Lung (tissue), 12 donors: ENCODE results near the gene COL4A2. TPM values are rescaled to one million over a fixed set of nuclear protein-coding genes. Genes with fewer than 3 reads are reported as not detected.

Source experiments
- ATAC-seq: fragments of 200-7000 bp; cut with Tn5 transposase; one replicate; pipeline ENCODE4 v1.9.1; 2020; ENCODE audit warnings: moderate number of reproducible peaks; ENCODE audit not compliant: insufficient read depth, low FRiP score
- DNase-seq, 3 donors: peaks; one replicate each; pipeline ENCODE4 v3.0.0-alpha.2; 2013 to 2017
- H3K27ac ChIP-seq, 2 donors: one replicate each; pipeline ENCODE4 v1.5.1; 2013; ENCODE audit warnings: mild to moderate bottlenecking in 2 of 2, moderate library complexity in 2 of 2, control low read depth in 1 of 2, inconsistent platforms in 1 of 2, low read depth in 1 of 2, low read length in 1 of 2
- H3K27me3 ChIP-seq, 3 donors: one replicate each; pipeline ENCODE4 v1.5.1; 2013; ENCODE audit warnings: low read length in 2 of 3; ENCODE audit not compliant: control insufficient read depth in 3 of 3, insufficient read depth in 3 of 3
- H3K36me3 ChIP-seq, 4 donors: one replicate each; pipeline ENCODE4 v1.5.1; 2013; ENCODE audit warnings: low read length in 4 of 4, mild to moderate bottlenecking in 1 of 4, moderate library complexity in 1 of 4; ENCODE audit not compliant: control insufficient read depth in 4 of 4, insufficient read depth in 4 of 4
- H3K4me1 ChIP-seq, 5 donors: one replicate each; pipeline ENCODE4 v1.5.1; 2013; ENCODE audit warnings: low read length in 5 of 5, mild to moderate bottlenecking in 2 of 5, moderate library complexity in 1 of 5; ENCODE audit not compliant: control insufficient read depth in 5 of 5, insufficient read depth in 5 of 5
- H3K4me3 ChIP-seq: one replicate; pipeline ENCODE4 v1.5.1; 2013; ENCODE audit warnings: mild to moderate bottlenecking, control low read depth, moderate library complexity
- H3K9ac ChIP-seq, 2 donors: one replicate each; pipeline ENCODE4 v1.5.1; 2013; ENCODE audit warnings: low read length in 2 of 2, control low read depth in 1 of 2; ENCODE audit not compliant: insufficient read depth in 1 of 2
- H3K9me3 ChIP-seq, 4 donors: one replicate each; pipeline ENCODE4 v1.5.1; 2013; ENCODE audit warnings: low read length in 3 of 4, mild to moderate bottlenecking in 1 of 4, moderate library complexity in 1 of 4; ENCODE audit not compliant: control insufficient read depth in 4 of 4, insufficient read depth in 3 of 4
- WGBS, 2 donors: extraction: QIAGEN DNeasy Blood & Tissue Kit; methylation state at CpG; one replicate each; pipeline ENCODE4 v1.1.7; 2013; 5-methylcytosine and 5-hydroxymethylcytosine counted together
- polyA plus RNA-seq, 2 donors: library from polyadenylated mRNA; stranded (reverse); fragments of 200-250 nt; gene quantifications; one replicate each; pipeline ENCODE4 v1.2.1, GENCODE V29; 2013
- total RNA-seq, 2 donors: library from RNA; depleted of rRNA in 1 of 2; stranded (reverse); fragments of >200 nt in 1 of 2; gene quantifications; one replicate each; pipeline ENCODE4 v1.2.1, GENCODE V29; 2014 to 2021
- TF ChIP-seq, protein P1 (sequence below): IDR thresholded peaks from 2 replicates; pipeline ENCODE4 v1.5.1; 2012; ENCODE audit warnings: mild to moderate bottlenecking; ENCODE audit errors: control extremely low read depth, extremely low read depth
- donor health status: control.
- donor health status: control.
- donor health status: Bipolar disorder and iron deficiency.
- donor health status: healthy.
- donor health status: DM: yes; HTN: yes; CAD: no.

Gene COL4A2
- total and polyA plus RNA-seq, 4 donors: 169 to 627 (median 339) TPM

DNA sequence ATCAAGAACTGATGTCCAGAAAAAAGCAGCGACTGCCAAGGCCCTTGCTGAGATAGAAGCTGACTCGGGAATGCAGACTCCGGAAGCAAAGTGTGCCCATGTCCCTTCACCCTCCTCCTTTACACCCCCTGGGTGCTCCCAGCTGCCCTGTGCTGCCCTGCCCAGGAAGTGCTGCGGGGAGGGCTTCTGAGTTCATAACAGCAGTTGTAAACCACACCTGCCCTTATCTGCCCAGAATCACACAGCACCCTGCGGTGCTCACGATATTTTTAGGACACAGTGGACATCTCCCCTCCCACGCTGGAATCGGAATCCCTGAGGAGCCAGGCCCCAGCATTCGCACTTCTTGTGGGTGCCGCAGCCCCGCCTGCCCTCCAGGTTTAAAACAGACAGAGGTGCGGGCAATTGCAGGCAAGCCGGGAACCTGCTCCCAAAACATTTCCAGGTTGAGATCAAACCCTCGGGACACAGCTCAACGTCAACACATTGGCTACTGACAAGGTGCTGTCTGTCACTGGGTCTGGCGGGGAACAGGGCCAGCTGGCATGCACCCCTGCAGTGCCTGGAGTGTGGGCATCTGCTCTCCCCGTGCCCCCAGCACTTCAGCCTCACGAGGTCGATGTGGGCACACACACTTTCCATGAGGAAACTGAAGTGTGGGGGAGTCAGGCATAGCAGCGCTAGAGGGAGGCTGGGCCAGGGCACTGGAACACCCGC is 217.6 kb downstream of the COL4A2 start:
- ATAC-seq (no peak), DNase-seq (no peak)
- H3K9ac ChIP-seq: no peak overlapping the region
- WGBS, 2 donors: 33 to 39% methylated on average over 21 of the region's 21 CpGs
- no peaks in the 10 kb centered on the region for H3K27me3 ChIP-seq
- TF ChIP-seq, protein P1, sequence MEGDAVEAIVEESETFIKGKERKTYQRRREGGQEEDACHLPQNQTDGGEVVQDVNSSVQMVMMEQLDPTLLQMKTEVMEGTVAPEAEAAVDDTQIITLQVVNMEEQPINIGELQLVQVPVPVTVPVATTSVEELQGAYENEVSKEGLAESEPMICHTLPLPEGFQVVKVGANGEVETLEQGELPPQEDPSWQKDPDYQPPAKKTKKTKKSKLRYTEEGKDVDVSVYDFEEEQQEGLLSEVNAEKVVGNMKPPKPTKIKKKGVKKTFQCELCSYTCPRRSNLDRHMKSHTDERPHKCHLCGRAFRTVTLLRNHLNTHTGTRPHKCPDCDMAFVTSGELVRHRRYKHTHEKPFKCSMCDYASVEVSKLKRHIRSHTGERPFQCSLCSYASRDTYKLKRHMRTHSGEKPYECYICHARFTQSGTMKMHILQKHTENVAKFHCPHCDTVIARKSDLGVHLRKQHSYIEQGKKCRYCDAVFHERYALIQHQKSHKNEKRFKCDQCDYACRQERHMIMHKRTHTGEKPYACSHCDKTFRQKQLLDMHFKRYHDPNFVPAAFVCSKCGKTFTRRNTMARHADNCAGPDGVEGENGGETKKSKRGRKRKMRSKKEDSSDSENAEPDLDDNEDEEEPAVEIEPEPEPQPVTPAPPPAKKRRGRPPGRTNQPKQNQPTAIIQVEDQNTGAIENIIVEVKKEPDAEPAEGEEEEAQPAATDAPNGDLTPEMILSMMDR: no peak
- H3K27ac ChIP-seq: peak overlapping the region; percentile 21 to 49
- H3K4me3 ChIP-seq: no peak overlapping the region
- H3K9me3 ChIP-seq: no peaks in the 10 kb centered on the region
- peaks cover 0 to 9% (median 6%) of the 10 kb centered on the region in 4 donors for H3K36me3 ChIP-seq
- peaks cover 0 to 42% (median 9%) of the 10 kb centered on the region in 5 donors for H3K4me1 ChIP-seq

DNA sequence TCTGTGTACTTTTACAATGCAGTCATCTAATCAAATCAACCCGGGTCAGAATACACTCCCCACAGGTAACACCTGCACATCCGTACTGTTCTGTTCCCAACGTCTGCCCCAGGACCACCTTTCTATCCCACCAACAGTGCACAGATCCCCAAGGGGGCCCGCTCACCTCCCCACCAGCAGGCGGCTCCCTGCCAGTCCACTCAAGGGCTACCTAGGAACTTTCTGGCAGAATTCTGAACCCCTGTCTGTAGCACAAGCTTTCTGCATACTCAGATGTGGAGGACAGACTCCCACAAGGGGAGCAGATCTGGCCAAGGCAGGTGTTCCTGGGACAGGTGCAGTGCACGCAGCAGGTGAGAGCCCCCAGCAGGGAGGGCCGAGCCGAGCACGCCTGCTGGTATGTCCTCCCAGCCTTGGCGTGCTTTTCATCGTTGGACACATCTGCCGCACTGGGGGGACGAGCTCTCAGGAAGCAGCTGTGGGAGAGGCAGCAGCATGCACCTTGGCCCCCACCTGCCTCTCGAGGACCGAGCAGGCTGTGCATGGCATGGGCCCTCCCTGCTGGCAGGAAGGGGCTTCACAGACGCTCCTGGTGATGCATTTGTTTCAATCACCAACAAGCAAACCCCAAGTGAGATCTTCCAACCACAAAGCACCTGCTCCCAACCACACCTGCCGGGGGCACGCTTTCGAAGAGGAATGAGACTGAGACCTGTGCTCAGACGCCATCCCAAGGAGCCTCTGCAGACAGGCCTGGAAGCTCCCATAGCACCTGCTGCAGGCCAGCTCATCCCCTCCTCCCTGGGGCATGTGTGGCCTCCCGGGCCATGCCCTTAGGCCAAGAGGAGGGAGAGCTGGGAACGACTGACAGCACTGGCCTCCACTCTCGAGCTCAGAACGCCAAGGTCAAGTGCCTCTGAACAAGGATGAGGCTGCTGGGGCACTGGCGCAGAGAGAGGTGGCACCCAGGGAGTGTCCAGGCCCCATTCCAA is 218.5 kb downstream of the COL4A2 start:
- Histone ChIP-seq H3K36me3 (peaks cover 0 to 9% (median 6%) of the 10 kb centered on the region in 4 donors), H3K27me3 (no peaks in the 10 kb centered on the region), H3K4me1 (peaks cover 0 to 36% (median 6%) of the 10 kb centered on the region in 5 donors), H3K4me3 (no peak overlapping the region), H3K9ac (no peak overlapping the region), H3K27ac (peak overlapping the region; percentile 27 to 66), H3K9me3 (no peaks in the 10 kb centered on the region)
- DNase-seq (no peak), ATAC-seq (no peak)
- 62 to 65% methylated on average over 25 of the region's 25 CpGs for WGBS, 2 donors
- TF ChIP-seq, protein P1: no peak

DNA sequence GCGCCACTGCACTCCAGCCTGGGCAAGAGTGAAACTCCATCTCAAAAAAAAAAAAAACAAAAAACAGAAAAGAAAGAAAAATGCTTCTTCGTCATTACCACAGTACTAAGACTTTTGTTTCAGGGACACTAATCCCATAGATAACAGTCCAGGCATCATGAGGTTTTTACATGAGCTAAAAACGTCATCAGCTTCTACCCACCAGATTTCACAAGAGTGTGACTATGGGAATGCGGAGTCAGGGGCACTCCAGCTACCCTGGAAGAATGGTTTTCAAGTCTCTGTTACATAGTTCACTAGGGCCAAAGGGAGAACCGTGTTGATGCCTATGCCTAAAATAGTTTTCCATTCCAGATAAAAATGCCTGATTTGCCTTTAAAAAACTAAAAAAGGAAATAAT is 221.3 kb downstream of the COL4A2 start:
- Histone ChIP-seq H3K4me3 (no peak overlapping the region), H3K9ac (no peak overlapping the region), H3K27ac (peak overlapping the region in 1 of 2 donors; percentile 52), H3K4me1 (peaks cover 0 to 40% (median 3%) of the 10 kb centered on the region in 5 donors), H3K27me3 (no peaks in the 10 kb centered on the region), H3K36me3 (peaks cover 0 to 6% (median 4%) of the 10 kb centered on the region in 4 donors), H3K9me3 (no peaks in the 10 kb centered on the region)
- DNase-seq (no peak), ATAC-seq (no peak)
- WGBS, 2 donors: 33 to 62% methylated on average over 5 of the region's 5 CpGs
- TF ChIP-seq, protein P1: no peak
